Colon (tissue), 2 donors: Measurements from ENCODE around the gene PIWIL4.
"Not testable (repeated sequence)": the region's sequence is repeated elsewhere in the genome, so short reads cannot be mapped to it uniquely, and the experiment has no call there.

Source experiments
- FAIRE-seq: peaks from 2 replicates; lab custom pipeline; 2012; peaks lifted over from hg19 to GRCh38; lab: Jason Lieb, UNC
- donor health status: control.
- donor health status: control.

The PIWIL4 gene

GRCh38 chr11:94585399-94585798 is 18.2 kb downstream of the PIWIL4 start:
- no peak for FAIRE-seq

DNA sequence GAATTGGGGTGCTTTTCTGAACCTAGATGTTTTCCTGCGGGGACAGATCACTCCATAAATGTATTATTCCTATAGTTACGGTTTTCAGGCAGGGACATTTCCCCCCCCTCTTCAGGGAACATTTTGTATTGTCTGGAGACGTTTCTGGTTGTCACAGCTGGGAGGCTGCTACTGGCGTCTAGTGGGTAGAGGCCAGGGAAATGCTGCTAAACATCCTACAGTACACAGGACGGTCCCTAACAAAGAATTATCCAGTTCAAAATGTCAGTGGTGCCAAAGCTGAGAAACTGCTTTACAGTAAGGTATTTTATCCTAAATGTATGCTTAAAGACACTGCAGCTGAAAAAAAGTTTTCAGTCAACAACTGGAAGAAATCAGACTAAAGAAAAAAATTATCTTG is 19.4 kb downstream of the PIWIL4 start:
- FAIRE-seq: no peak

DNA sequence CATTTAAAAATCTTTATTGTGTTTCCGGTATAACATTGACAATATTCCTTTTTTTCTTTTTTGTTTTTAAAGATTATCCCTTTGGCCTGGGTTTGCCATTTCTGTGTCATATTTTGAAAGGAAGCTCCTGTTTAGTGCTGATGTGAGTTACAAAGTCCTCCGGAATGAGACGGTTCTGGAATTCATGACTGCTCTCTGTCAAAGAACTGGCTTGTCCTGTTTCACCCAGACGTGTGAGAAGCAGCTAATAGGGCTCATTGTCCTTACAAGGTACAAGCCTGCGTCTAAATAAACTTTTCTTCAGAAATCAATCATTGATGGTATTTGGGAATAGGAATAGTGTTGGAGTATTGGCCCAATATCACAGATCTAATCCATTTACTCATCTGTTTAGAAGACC is 19.8 kb downstream of the PIWIL4 start:
- no peak for FAIRE-seq

DNA sequence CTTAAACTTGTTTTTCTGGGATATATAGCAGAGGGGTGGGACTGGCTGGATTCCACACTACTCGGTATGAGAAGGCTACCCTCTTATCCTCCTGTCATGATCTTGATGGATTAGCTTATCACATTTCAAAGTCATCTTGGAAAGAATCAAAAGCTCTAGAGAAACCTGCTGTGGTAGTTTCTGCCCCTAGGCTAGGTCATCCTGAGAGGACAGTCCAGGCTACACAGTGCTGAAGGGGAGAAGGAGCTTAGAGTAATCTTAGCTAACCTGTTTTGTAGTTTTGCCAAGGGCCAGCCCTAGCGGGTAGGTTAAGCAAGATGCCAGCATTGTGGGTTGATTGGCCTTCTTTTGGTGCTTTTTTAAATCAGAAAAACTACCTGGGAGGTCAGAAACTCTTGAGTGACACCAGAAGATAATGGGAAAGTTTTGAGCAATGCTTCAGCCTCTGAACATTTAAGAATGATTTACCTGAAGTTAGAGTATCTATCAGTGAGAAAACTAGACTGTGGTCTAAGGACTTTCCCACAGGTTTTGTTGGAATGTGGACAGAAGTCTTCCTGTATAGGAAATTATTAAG is 21.3 kb downstream of the PIWIL4 start:
- FAIRE-seq: no peak

GRCh38 chr11:94590352-94591041 is 23.3 kb downstream of the PIWIL4 start:
- no peak for FAIRE-seq

DNA sequence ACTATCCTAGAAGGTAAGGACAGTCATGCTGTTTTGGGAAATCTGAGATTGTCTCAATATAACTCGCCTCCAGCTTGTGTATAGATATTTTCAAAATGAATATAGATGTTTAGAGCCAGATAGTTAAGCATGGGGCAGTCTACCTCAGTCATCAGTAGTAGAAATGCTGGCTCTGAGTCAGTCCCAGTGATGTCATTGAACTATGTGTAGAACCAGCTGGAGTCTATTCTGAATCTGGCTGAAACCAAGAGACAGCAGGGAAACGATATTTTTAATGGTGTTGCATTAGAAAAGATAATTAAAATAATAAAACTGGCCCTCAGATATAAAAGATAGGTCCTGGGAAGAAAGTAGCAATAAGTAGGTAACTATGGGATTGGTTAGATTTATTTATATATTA is 25.9 kb downstream of the PIWIL4 start:
- FAIRE-seq: no peak

- no peak for FAIRE-seq
These were observed 27.9 kb downstream of the PIWIL4 start for GRCh38 chr11:94595076-94595475.

DNA sequence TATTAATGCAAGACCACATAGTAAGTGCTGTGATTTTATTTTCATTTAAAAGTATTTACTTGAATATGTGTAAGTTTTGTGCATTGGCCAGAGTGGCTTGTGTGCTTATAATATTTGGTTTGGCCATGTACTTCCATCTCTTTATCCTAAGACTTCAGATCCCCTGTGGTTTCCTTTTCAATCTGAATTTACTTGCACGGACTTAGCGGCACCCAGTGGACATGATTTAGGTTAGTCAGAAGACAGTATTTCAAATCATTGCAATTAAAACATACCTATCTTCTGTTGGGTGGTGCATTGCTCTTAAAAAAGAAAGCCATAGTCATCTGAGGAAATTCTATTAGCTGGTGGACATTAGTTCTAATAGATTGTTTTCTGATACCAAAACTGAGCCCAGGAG is 30.7 kb downstream of the PIWIL4 start:
- no peak for FAIRE-seq

DNA sequence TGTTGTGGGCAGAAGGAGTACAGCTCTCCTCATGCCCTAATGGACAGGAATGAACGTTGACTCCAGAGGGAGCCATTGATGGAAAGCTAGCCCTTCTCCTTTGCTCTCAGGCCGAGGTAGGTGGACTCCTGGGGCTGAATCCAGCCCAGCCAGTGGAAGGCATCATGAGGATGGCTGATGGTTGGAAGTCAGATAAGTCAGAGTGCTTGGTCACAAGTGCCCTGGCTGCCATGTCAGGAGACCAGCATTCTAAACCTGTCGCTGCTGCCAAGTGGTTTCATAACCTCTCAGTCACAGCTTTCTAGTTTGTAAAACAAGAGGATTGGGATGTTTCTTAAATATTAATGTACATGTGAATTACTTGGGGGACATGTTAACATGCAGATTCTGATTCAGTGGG is 32.3 kb downstream of the PIWIL4 start:
- no peak for FAIRE-seq

DNA sequence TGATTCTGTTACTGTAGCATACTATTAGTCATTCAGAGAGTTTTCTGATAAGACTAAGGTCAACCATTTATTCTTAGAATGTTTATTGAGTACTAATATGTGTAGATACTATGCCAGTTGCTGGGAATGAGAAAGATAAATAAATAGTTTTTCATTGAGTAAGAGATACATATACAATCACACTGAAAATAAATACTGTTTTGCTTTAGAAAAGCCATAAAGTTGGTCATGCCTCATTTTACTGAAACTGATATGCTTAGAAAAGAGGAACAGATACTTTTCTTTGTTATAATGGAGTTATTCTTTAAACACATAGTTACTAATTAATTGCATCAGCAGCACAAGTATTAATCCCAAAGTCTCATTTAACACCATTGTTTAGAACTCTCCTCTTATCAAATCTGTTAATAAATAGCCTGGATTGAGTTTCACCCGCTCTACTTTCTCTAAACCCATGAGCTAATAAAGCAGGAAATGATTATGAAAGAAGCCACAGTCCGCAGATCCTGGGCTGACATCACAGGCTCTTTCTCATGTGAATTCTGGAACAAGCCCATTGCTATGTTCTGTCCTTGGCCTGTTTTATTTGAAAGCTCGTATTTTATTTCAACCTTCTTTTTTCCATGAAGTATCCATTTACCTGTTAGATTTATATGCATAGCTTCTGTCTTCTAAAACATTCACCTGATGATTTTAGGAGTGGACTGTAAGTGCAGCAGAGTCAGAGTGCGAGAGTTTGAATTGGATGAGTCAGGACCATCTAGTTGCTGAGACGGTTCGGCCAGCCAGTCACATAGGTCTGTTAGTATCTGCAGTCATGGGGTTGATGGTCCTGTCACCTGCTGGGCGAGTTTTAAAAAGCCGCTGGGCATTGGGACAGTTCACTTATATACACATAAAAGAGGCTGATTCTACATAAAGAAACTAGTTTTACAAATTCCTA is 35.5 kb downstream of the PIWIL4 start:
- FAIRE-seq: no peak

GRCh38 chr11:94603587-94603986 is 36.4 kb downstream of the PIWIL4 start:
- no peak for FAIRE-seq

DNA sequence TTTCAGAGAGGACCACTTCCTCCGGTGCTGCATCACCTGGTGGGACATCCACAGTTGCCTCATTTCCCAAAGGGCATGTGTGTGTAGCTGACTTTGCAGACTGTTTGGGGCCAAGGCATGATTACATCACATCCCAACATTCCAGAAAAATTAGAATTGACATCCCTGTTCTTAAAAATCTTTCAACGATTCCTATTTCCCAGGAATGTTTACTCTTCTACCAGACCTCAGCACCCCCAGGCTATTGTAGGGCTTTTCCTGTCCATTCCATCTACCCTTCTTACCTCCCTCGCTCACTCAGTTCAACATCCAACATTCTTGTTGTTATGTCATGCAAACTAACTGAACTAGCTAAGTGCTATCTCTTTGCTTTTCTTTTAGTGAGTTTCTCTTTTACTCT is 37.3 kb downstream of the PIWIL4 start:
- FAIRE-seq: no peak

DNA sequence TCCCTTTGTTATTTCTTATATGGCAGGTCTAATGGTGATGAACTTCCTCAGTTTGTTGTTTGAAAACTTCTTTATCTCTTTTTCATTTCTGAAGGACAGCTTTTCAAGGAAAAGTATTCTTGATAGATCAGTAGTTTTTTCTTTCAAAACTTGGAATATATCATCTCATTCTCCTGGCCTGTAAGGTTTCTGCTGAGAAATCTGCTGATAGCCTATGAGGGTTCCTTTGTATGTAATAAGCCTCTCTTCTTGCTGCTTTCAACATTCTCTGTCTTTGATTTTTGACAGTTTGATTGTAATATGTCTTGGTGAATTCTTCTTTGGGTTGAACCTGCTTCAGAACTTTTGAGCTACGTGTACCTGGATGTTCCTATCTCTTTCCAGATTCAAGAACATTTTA is 46.0 kb downstream of the PIWIL4 start:
- FAIRE-seq: no peak

DNA sequence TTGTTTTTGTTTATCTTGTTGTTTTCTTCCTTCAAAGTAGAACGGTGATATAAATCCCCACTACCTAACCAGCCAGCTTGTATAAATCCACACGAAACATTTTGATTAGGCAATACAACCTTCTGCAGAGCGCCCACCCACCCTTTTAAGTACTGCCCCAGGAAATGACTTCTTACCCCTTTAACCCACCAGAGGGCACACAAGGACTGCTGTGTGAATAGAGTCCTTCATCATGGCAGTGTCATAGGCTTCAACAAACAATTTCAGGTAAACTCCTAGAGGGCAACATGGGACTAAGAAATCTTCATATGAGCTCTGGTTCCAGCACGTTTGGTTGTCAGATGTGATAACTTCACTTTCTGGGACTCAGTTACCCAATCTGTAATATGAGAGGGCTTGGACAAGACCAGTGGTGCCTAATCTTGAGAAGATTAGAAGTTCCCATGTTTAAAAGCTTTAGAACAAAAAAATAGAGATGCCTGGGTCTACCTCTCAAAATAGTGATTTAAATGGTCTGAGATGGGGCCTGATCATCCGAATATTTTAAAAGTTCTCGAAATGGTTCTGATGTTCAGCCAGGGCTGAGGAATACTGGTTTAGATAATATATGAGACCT is 56.1 kb downstream of the PIWIL4 start:
- FAIRE-seq: no peak

DNA sequence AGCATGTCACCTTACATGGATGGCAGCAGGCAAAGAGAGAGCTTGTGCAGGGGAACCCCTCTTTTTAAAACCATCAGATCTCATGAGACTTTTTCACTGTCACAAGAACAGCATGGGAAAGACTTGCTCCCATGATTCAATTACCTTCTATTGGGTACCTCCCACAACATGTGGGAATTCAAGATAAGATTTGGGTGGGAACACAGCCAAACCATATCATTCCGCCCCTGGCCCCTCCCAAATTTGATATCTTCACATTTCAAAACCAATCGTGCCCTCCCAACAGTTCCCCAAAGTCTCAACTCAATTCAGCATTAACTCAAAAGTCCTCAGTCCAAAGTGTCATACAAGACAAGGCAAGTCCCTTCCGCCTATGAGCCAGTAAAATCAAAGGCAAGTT is 58.3 kb downstream of the PIWIL4 start:
- not testable (repeated sequence) for FAIRE-seq

- FAIRE-seq: not testable (repeated sequence)
These were observed 59.9 kb downstream of the PIWIL4 start for GRCh38 chr11:94627003-94627560.

- no peak for FAIRE-seq
These were observed 62.6 kb downstream of the PIWIL4 start for GRCh38 chr11:94629741-94630140.

DNA sequence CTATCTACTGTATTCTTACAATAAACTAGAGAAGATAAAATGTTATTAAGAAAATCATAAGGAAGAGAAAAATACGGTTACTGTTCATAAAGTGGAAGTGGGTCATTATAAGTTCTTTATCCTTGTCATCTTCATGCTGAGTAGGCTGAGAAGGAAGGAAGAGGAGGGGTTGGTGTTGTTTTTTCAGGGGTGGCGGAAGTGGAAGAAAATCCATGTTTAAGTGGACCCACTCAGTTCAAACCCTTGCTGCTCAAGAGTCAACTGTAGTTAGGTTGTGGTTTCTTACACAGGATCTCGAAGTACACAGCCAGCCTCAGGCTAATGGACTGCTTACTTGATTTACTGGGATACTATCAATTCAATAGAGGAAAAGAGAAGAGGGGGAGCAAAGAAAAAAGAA is 63.1 kb downstream of the PIWIL4 start:
- FAIRE-seq: no peak

- no peak for FAIRE-seq
These were observed 65.2 kb downstream of the PIWIL4 start for GRCh38 chr11:94632356-94632755.

DNA sequence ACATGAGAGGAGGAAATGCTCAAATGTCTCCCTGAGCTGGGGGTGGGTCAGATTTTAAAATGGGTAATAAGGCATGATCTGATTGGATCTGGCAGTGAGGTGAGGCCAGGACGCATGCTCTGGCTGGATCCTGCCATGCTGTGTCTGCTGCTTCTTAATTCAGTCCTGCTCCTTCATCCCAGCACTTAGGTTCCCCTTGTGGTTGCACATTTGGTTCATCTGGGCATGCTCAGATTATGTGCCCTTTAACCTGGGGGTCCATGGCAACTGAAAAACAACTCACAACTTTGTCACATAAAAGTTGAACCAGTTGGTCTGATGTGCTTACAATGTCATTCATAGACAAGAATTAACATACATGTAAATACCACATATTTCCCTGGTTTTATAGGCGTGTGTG is 67.9 kb downstream of the PIWIL4 start:
- FAIRE-seq: no peak

DNA sequence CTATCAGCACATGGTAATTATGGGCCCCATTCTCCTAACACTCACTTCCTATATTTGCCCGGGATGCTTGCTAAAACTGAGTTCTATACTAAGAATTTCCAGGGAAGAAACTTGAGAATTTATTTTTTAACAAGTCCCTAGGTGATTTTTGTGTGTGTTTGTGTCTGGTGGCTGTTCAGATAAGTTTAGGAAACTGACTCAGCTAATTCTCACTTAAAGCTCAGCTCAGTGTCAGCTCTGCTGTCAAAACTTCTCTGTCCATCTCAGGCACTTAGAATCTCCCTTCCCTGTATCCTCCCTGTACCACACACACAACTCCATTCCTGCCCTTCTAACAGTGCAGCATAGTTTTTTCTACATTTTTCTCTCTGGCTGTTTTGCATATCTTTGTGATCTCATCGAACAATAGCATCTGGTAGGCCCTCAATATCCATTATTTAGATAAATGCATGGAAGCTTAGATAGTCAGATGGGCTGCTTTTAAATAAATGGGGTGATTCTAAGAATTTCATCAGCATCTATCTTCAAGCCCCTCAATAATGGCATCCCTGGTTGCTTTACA is 69.3 kb downstream of the PIWIL4 start:
- FAIRE-seq: no peak

DNA sequence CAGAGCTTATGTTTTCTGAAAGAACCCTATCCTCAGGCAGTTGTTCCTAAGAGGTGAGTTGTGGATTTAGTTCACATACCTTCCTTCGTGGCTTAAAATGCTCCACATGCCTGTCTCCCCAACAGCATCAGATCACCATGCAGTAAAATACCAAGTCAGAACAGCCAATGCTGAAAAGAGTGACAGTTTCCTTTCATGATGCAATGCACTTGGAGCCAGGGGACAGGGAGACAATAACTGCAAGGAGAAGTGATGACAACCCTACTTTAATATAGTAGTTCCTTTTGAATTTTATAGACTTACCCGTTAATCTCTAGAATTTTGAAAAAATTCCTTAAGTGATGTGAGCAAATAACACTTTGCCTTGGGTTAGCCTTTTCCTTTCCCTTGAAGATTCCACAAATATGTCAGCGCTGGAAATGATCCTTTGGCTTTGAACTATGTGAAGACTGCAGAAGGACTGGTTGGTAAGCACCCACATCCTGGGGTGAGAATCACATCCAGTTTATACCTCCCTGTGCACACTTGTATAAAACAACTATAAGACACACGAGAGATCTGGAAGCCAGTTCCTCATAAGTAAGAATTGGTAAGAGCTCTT is 71.2 kb downstream of the PIWIL4 start:
- no peak for FAIRE-seq
